PC-9 (cell line): Measurements from ENCODE around the gene TSHZ2. TPM values are rescaled to one million over a fixed set of nuclear protein-coding genes. Genes with fewer than 3 reads are reported as not detected.

ENCODE experiments used
- BruUV-seq: library from RNA; stranded (reverse); fragments of 400-500 nt; replicated peaks from 2 replicates; lab custom pipeline; 2021; lab: Mats Ljungman, UMichigan
- CTCF ChIA-PET: fragments of 300-600 bp; sonication (Branson Sonifier 250); formaldehyde crosslinking; loops from one replicate; lab custom pipeline; 2022; ENCODE audit warnings: antibody characterized with exemption; lab: Charles Lee
- POLR2A ChIA-PET: fragments of 300-600 bp; sonication (Branson Sonifier 250); formaldehyde crosslinking; loops from one replicate; lab custom pipeline; 2022; ENCODE audit warnings: antibody characterized with exemption; ENCODE audit not compliant: unreplicated experiment; lab: Charles Lee
- DNase-seq, 2 experiments: peaks; one replicate each; pipeline versions ENCODE4 v3.0.0 to v3.0.0-alpha.2; 2015 to 2022; ENCODE audit warnings: mixed read lengths in 1 of 2
- H2AFZ ChIP-seq: fragments of 200-600 bp; sonication (generic); 2 replicates; pipeline ENCODE4 v1.8.1; 2017; ENCODE audit warnings: antibody characterized with exemption
- H3F3A ChIP-seq: fragments of 200-600 bp; sonication (generic); 2 replicates; pipeline ENCODE4 v1.8.1; 2017; ENCODE audit warnings: antibody characterized with exemption, mild to moderate bottlenecking, low read depth; ENCODE audit not compliant: insufficient read depth
- H3K27ac ChIP-seq: fragments of 200-600 bp; sonication (generic); 2 replicates; pipeline ENCODE4 v1.6.1; 2016; ENCODE audit warnings: mixed run types
- H3K27me3 ChIP-seq: fragments of 200-600 bp; sonication (generic); 2 replicates; pipeline ENCODE4 v1.6.1; 2016; ENCODE audit warnings: low read depth, mixed run types; ENCODE audit not compliant: insufficient read depth
- H3K36me3 ChIP-seq: fragments of 200-600 bp; sonication (generic); 2 replicates; pipeline ENCODE4 v1.6.1; 2016; ENCODE audit warnings: low read depth, mixed run types
- H3K4me1 ChIP-seq: fragments of 200-600 bp; sonication (generic); replicated peaks from 2 replicates; pipeline ENCODE4 v1.6.1; 2016; ENCODE audit warnings: mixed run types; ENCODE audit not compliant: insufficient read depth
- H3K4me2 ChIP-seq: fragments of 200-600 bp; sonication (generic); 2 replicates; pipeline ENCODE4 v1.6.1; 2017; ENCODE audit warnings: mixed run types
- H3K4me3 ChIP-seq: fragments of 200-600 bp; sonication (generic); 2 replicates; pipeline ENCODE4 v1.6.1; 2016; ENCODE audit warnings: mixed run types
- H3K79me2 ChIP-seq: fragments of 200-600 bp; sonication (generic); 2 replicates; pipeline ENCODE4 v1.6.1; 2017; ENCODE audit warnings: low read depth, mixed run types
- H3K9me2 ChIP-seq: fragments of 200-600 bp; sonication (generic); 2 replicates; pipeline ENCODE4 v1.8.1; 2017; ENCODE audit warnings: mild to moderate bottlenecking; ENCODE audit not compliant: insufficient read depth
- H3K9me3 ChIP-seq: fragments of 200-600 bp; sonication (generic); 2 replicates; pipeline ENCODE4 v1.8.1; 2016; ENCODE audit warnings: low read depth; ENCODE audit not compliant: insufficient read depth
- H4K20me1 ChIP-seq: fragments of 200-600 bp; sonication (generic); 2 replicates; pipeline ENCODE4 v1.8.1; 2017; ENCODE audit not compliant: insufficient read depth
- EZH2 ChIP-seq: fragments of 200-600 bp; sonication (generic); IDR thresholded peaks from 2 replicates; pipeline ENCODE4 v1.8.0; 2017; ENCODE audit warnings: antibody characterized with exemption, low read depth
- intact Hi-C: fragments of 100-400 bp; cut with micrococcal nuclease; formaldehyde crosslinking; loops from one replicate; pipeline ENCODE4 v1.10.0; 2022; ENCODE audit not compliant: unreplicated experiment
- total RNA-seq: library from RNA; stranded (reverse); gene quantifications from 2 replicates; pipeline ENCODE4 v1.2.3, GENCODE V29; 2021
- TF ChIP-seq, protein P1 (sequence below): fragments of 200-600 bp; sonication (generic); conservative IDR thresholded peaks from 2 replicates; pipeline ENCODE4 v1.6.1; 2017; ENCODE audit warnings: mixed run types, antibody characterized with exemption, mild to moderate bottlenecking, moderate library complexity

The TSHZ2 gene
- total RNA-seq, 1 experiment from 2014 or later, result not detected

DNA sequence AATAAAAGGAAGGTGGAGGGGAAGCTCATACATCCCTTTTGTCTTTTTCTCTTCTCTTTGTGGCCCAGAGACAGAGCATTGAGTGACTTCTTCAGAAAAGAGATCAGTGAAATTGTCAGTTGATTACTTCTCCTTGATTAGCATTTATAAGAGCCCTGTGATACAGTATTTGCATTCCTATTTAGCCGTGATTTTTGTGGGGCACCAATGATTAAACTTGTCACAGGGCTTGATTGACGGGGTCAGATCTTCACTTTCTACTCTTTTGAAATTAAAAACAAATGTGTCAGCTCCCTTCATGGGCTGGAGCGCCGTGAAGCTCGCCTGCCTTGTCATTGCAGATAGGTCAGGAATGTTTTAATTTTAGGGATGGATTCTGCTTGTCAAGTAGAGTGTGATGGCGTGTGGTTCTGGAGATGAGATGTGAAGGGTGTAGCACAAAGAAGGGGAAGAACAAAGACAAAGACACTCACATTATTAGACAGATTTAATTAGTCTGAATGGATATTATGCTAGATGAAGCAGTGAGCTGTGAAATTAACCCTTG lies 454.7 kb downstream of the TSHZ2 start:
- Histone ChIP-seq H3K9me3 (no peaks in the 10 kb centered on the region), H3K27ac (no peak overlapping the region), H3K4me2 (no peak overlapping the region), H2AFZ (no peak overlapping the region), H3K4me1 (no peaks in the 10 kb centered on the region), H3K27me3 (peaks cover 83% of the 10 kb centered on the region), H3K79me2 (no peaks in the 10 kb centered on the region), H3K9me2 (no peaks in the 10 kb centered on the region), H3K4me3 (no peak overlapping the region), H3F3A (no peaks in the 10 kb centered on the region), H4K20me1 (no peaks in the 10 kb centered on the region), H3K36me3 (no peaks in the 10 kb centered on the region)
- no TSS peak for BruUV-seq
- ChIA-PET CTCF (no interaction called here), POLR2A (no interaction called here)
- no peak for DNase-seq
- TF ChIP-seq, protein P1, sequence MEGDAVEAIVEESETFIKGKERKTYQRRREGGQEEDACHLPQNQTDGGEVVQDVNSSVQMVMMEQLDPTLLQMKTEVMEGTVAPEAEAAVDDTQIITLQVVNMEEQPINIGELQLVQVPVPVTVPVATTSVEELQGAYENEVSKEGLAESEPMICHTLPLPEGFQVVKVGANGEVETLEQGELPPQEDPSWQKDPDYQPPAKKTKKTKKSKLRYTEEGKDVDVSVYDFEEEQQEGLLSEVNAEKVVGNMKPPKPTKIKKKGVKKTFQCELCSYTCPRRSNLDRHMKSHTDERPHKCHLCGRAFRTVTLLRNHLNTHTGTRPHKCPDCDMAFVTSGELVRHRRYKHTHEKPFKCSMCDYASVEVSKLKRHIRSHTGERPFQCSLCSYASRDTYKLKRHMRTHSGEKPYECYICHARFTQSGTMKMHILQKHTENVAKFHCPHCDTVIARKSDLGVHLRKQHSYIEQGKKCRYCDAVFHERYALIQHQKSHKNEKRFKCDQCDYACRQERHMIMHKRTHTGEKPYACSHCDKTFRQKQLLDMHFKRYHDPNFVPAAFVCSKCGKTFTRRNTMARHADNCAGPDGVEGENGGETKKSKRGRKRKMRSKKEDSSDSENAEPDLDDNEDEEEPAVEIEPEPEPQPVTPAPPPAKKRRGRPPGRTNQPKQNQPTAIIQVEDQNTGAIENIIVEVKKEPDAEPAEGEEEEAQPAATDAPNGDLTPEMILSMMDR, result no peak
- no peak for TF ChIP-seq EZH2
- intact Hi-C loops, result no loop called here

DNA sequence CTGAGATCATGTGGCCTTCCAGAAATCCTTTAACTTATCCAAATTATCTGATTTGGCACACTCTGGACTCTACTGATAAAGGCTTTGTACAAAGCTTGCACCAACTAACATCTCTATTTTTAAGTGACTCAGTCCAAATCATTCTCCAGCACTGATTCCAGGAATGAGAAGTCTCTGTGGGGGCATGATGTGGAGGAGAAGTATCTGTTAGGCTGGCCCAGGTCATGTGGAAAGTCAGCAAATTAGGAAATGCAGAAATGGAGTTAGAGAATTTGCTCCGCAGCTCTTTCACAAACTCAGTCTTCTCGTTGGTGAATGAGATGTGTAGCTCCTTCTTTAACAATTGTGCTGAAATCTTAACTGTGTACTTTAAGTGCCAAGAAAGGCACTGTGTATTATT lies 455.8 kb downstream of the TSHZ2 start:
- POLR2A ChIA-PET, result interaction anchor here (0.7 kb wide), 1 partner anchor 12 kb away, joined by 12 read pairs; no protein-coding TSS in a partner anchor

DNA sequence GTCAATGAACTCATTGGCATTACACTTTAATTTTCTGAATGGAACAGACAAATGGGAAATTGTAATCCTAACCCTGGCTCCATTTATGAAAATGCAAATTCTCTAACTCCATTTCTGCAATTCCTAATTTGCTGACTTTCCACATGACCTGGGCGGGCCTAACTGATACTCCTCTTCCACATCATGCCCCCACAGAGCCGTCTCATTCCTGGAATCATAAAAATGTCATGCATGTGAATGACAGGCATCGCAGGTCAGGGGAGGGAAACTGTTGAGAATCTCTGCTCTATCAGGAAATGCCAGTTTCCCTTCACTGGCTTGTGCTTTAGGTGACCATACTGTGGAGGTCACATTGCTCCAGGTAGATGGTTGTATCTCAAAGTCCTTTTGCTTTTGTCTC lies 456.4 kb downstream of the TSHZ2 start:
- H3K9me2 ChIP-seq, result no peaks in the 10 kb centered on the region
- POLR2A ChIA-PET, result no interaction called here
- no peaks in the 10 kb centered on the region for H3K4me1 ChIP-seq
- no peaks in the 10 kb centered on the region for H3K9me3 ChIP-seq
- CTCF ChIA-PET, result no interaction called here
- intact Hi-C loops, result no loop called here
- no peak for DNase-seq
- H3K36me3 ChIP-seq, result no peaks in the 10 kb centered on the region
- H4K20me1 ChIP-seq, result no peaks in the 10 kb centered on the region
- H3K79me2 ChIP-seq, result no peaks in the 10 kb centered on the region
- no TSS peak for BruUV-seq
- no peak overlapping the region for H3K4me2 ChIP-seq
- H3F3A ChIP-seq, result no peaks in the 10 kb centered on the region
- no peak overlapping the region for H3K4me3 ChIP-seq
- H2AFZ ChIP-seq, result no peak overlapping the region
- TF ChIP-seq EZH2, result no peak
- TF ChIP-seq, protein P1, result no peak
- peaks cover 79% of the 10 kb centered on the region for H3K27me3 ChIP-seq
- no peak overlapping the region for H3K27ac ChIP-seq

More for the DNA sequence above, 455.8 kb downstream of the TSHZ2 start:
- H3K4me2 ChIP-seq, result no peak overlapping the region
- no TSS peak for BruUV-seq
- H3K27me3 ChIP-seq, result peaks cover 83% of the 10 kb centered on the region
- intact Hi-C loops, result no loop called here
- H3K9me2 ChIP-seq, result no peaks in the 10 kb centered on the region
- H3F3A ChIP-seq, result no peaks in the 10 kb centered on the region
- H3K27ac ChIP-seq, result no peak overlapping the region
- no peaks in the 10 kb centered on the region for H3K79me2 ChIP-seq
- no peaks in the 10 kb centered on the region for H3K4me1 ChIP-seq
- H4K20me1 ChIP-seq, result no peaks in the 10 kb centered on the region
- no peak for DNase-seq
- H3K4me3 ChIP-seq, result no peak overlapping the region
- CTCF ChIA-PET, result no interaction called here
- no peaks in the 10 kb centered on the region for H3K36me3 ChIP-seq
- TF ChIP-seq, protein P1, result no peak
- no peak for TF ChIP-seq EZH2
- H2AFZ ChIP-seq, result no peak overlapping the region
- no peaks in the 10 kb centered on the region for H3K9me3 ChIP-seq
